ENCODE measurements around the gene HOXA6. TPM values are rescaled to one million over a fixed set of nuclear protein-coding genes. Genes with fewer than 3 reads are reported as not detected.

Gene HOXA6
- total RNA-seq, 1 donor from 2014 or later: not detected

DNA sequence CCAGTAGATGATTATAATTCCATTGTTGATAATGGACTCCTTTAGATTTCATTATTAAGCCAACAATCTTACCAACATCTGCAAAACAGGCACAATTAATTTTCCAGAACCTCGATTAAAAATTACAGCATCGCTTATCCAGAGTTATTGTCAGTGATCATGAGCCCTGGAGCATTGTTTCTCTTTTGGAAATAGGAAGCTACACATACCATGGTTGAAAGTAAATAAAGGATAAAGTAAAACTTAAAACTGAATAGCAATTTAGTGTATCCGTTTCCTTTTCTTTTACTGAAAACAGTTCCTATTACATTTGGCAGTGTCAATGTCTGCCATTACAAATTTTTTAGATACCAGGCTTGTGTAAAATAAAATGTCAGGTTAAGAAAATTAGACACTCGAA, 35.2 kb downstream of the HOXA6 start:
- POLR2A ChIA-PET: no interaction called here
- CTCF ChIA-PET: no interaction called here
- no peak for DNase-seq

DNA sequence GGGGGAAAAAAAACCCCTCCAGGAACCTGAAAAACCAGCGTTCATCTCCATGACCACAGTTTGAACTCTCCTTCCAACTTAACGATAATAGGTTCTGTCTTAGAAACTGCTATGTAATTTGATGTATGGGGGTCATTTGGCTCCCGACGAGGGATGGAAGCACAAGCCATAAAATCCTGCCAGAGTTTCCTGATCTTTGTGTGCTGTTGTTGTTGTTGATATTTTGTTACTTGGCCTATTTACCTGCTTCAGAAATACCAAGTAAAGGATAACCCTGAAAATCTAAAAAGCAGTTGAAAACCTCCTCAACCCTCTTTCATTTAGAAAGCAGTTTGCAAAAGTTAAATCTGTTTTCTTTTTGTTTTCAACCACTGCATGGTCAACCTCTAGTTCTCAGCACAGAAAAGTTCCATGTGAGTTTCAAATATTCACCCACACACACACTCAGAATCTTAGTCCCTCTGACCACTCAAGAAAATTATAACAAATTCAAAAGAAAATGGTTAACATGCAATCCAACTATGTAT, 35.8 kb downstream of the HOXA6 start:
- H3K36me3 Mint-ChIP-seq (ENCODE audit: low read depth): no peaks in the 10 kb centered on the region
- H3K9me3 Mint-ChIP-seq: no peaks in the 10 kb centered on the region
- H3K27ac Mint-ChIP-seq: no peak overlapping the region
- DNase-seq: no peak
- H3K4me1 Mint-ChIP-seq: no peaks in the 10 kb centered on the region
- POLR2A ChIA-PET: no interaction called here
- intact Hi-C loops (cut with micrococcal nuclease): no loop called here
- TF ChIP-seq, protein P1, sequence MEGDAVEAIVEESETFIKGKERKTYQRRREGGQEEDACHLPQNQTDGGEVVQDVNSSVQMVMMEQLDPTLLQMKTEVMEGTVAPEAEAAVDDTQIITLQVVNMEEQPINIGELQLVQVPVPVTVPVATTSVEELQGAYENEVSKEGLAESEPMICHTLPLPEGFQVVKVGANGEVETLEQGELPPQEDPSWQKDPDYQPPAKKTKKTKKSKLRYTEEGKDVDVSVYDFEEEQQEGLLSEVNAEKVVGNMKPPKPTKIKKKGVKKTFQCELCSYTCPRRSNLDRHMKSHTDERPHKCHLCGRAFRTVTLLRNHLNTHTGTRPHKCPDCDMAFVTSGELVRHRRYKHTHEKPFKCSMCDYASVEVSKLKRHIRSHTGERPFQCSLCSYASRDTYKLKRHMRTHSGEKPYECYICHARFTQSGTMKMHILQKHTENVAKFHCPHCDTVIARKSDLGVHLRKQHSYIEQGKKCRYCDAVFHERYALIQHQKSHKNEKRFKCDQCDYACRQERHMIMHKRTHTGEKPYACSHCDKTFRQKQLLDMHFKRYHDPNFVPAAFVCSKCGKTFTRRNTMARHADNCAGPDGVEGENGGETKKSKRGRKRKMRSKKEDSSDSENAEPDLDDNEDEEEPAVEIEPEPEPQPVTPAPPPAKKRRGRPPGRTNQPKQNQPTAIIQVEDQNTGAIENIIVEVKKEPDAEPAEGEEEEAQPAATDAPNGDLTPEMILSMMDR (IDR thresholded peaks at IDR 0.05): no peak
- ATAC-seq (ENCODE audit: low read depth): no peak
- no peak overlapping the region for H3K4me3 Mint-ChIP-seq
- CTCF ChIA-PET: no interaction called here
- H3K27me3 Mint-ChIP-seq: peaks cover 7% of the 10 kb centered on the region

More for the DNA sequence above, 35.2 kb downstream of the HOXA6 start:
- Mint-ChIP-seq H3K27me3 (peaks cover 7% of the 10 kb centered on the region), H3K36me3 (ENCODE audit: low read depth) (no peaks in the 10 kb centered on the region), H3K9me3 (no peaks in the 10 kb centered on the region), H3K4me3 (no peak overlapping the region), H3K27ac (no peak overlapping the region), H3K4me1 (no peaks in the 10 kb centered on the region)
- intact Hi-C loops (cut with micrococcal nuclease): no loop called here
- TF ChIP-seq, protein P1 (IDR thresholded peaks at IDR 0.05): no peak
- ATAC-seq (ENCODE audit: low read depth): no peak

DNA sequence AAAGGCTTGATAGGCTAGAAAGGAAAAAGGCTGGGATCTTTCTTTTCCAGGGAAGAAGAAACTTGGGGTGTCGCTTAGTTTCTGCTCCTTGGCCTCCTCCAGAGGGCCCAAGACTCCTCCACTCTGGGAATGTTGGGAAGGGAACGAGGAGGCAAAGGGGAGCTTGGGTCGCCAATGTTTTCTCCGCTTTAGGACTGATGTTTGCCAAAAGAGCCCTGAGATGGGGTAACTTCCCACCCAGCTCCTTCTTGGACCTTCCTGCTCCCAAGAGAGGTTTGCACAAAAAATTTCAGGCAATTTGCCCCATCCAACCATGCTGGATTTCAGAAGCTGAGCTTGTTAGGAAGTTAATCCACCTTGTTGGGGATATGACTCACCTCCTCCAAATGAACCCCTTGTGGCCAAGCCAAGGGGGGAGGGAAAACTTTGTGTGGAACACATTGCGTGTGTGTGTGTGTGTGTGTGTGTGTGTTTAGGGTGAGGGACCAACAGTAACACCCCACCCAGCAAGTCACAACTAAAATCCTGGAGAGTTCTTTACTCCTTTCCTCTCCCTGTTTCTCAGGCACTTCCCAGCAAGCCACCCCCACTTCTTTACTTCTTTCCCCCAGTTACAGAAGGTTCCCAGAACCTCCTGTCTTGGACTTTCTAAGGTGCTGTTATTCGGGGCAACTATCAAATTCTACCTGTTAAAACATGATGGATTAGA, 36.4 kb downstream of the HOXA6 start:
- intact Hi-C loops (cut with micrococcal nuclease): no loop called here

DNA sequence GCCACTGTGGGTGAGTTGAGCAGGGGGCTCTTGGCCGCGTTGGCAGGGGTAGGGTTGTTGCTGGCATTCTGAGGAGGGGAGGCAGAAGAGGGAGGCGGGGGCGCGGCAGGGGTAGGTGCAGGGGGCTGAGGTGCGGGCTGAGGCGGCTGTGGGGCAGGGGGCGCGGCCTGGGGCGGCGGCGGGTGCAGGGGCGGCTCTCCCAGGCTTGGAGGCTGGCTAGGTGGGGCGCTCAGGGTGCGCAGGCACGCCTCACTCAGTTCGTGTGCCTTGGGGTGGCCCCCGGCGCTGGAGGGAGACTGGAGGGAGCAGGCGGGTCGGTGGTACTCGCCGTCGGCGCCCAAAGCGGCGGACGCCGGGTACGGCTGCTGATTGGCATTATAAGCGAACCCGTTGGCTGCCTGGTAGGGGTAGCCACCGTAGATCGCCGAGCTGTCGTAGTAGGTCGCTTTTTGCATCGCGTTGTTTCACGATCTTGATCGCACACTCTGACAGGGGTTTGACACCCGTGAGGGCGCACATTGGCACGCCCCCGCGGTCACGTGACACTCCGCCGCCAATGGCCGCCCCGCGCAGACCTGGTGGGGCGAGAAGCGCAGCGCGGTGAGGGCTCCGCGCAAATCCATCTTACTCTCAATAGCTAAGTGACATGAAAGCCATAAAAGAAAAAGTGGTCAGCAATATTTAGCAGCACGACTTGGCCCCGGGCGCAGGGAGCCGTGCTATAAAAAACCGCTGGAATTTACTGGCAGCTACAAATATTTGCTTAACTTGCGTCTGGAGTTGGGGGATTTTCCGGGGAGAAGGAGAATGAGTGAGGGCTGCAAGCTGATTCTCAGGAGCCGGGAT, 37.2 kb downstream of the HOXA6 start:
- ChIA-PET POLR2A (no interaction called here), CTCF (no interaction called here)
- intact Hi-C loops (cut with micrococcal nuclease): no loop called here
- no peak overlapping the region for H3K27ac Mint-ChIP-seq
- ATAC-seq (ENCODE audit: low read depth): no peak
- peaks cover 10% of the 10 kb centered on the region for H3K27me3 Mint-ChIP-seq
- H3K4me3 Mint-ChIP-seq: no peak overlapping the region
- H3K9me3 Mint-ChIP-seq: no peaks in the 10 kb centered on the region
- no peaks in the 10 kb centered on the region for H3K4me1 Mint-ChIP-seq
- H3K36me3 Mint-ChIP-seq (ENCODE audit: low read depth): no peaks in the 10 kb centered on the region
- DNase-seq: no peak
- TF ChIP-seq, protein P1 (IDR thresholded peaks at IDR 0.05): no peak

More for the DNA sequence above, 36.4 kb downstream of the HOXA6 start:
- no peaks in the 10 kb centered on the region for H3K4me1 Mint-ChIP-seq
- ATAC-seq (ENCODE audit: low read depth) (no peak), DNase-seq (no peak)
- no peak overlapping the region for H3K4me3 Mint-ChIP-seq
- peaks cover 6% of the 10 kb centered on the region for H3K27me3 Mint-ChIP-seq
- H3K27ac Mint-ChIP-seq: no peak overlapping the region
- TF ChIP-seq, protein P1 (IDR thresholded peaks at IDR 0.05): no peak
- no peaks in the 10 kb centered on the region for H3K9me3 Mint-ChIP-seq
- ChIA-PET CTCF (no interaction called here), POLR2A (no interaction called here)
- H3K36me3 Mint-ChIP-seq (ENCODE audit: low read depth): no peaks in the 10 kb centered on the region

DNA sequence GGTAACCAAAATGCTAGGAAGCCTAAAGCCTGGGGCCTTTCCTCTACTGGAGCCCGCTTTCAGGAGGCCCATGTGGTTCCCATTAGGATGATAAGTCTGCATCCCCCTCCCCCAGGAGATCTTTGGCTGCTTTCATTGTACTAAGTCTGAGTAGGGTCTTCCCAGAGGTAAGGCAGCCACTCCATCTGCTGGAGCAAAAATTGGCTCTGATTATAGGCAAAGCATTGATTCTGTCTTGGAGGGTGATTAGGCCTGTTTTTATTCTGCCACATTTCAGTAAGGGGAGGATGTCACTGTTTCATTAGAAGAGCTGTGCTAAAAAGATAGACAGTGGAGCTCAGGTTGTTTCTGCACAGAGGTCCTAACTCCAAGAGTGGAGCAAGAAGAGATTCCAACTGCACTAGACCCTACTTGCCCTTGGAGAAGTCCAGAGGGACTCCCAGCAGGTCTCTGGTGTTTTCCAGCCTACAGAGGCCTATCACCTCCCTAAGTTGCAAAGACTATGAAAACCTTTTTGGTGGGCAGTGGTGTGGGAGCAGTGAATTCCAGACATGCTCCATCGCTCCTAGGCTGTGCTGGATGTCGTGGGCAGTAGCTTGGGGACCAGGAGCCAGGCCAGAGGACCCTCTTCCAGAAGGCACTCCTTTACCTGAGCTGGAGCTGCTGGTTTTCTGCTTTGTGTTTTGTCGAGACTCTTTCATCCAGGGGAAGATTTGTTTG, 37.9 kb downstream of the HOXA6 start:
- H3K9me3 Mint-ChIP-seq: no peaks in the 10 kb centered on the region
- intact Hi-C loops (cut with micrococcal nuclease): no loop called here
- CTCF ChIA-PET: no interaction called here

More for the DNA sequence above, 37.9 kb downstream of the HOXA6 start:
- no peak for DNase-seq
- no peaks in the 10 kb centered on the region for H3K4me1 Mint-ChIP-seq
- no peak overlapping the region for H3K4me3 Mint-ChIP-seq
- H3K27ac Mint-ChIP-seq: no peak overlapping the region
- ATAC-seq (ENCODE audit: low read depth): no peak
- POLR2A ChIA-PET: no interaction called here
- TF ChIP-seq, protein P1 (IDR thresholded peaks at IDR 0.05): no peak
- H3K27me3 Mint-ChIP-seq: peaks cover 12% of the 10 kb centered on the region
- no peaks in the 10 kb centered on the region for H3K36me3 Mint-ChIP-seq (ENCODE audit: low read depth)

Measured in activated B cell treated with CpG ODN at 0.5 μM for 24 hours (primary cell).